Immature natural killer cell (primary cell): ENCODE measurements around the gene RORC. TPM values are rescaled to one million over a fixed set of nuclear protein-coding genes. Genes with fewer than 3 reads are reported as not detected.

ENCODE experiments used
- DNase-seq, 3 donors: peaks; one replicate each; pipeline ENCODE4 v3.0.0; 2022; ENCODE audit warnings: mixed read lengths in 1 of 3
- H3K27ac Mint-ChIP-seq, 6 donors: one replicate each; pipeline ENCODE4 v1.8.0; 2020; ENCODE audit warnings: mixed read lengths in 6 of 6, mild to moderate bottlenecking in 5 of 6, inconsistent platforms in 4 of 6, moderate library complexity in 3 of 6
- H3K27me3 Mint-ChIP-seq, 3 donors: one replicate each; pipeline ENCODE4 v1.8.0; 2020 to 2021; ENCODE audit warnings: low read depth in 3 of 3, mild to moderate bottlenecking in 3 of 3, mixed read lengths in 3 of 3, moderate library complexity in 3 of 3, inconsistent platforms in 1 of 3
- H3K36me3 Mint-ChIP-seq, 3 donors: one replicate each; pipeline ENCODE4 v1.8.0; 2020; ENCODE audit warnings: mixed read lengths in 3 of 3, inconsistent platforms in 2 of 3, mild to moderate bottlenecking in 2 of 3
- H3K4me1 Mint-ChIP-seq, 2 donors: one replicate each; pipeline ENCODE4 v1.8.0; 2020; ENCODE audit warnings: inconsistent platforms in 2 of 2, mild to moderate bottlenecking in 2 of 2, mixed read lengths in 2 of 2, moderate library complexity in 1 of 2
- H3K4me3 Mint-ChIP-seq, 5 donors: one replicate each; pipeline ENCODE4 v1.8.0; 2020; ENCODE audit warnings: mild to moderate bottlenecking in 5 of 5, mixed read lengths in 5 of 5, inconsistent platforms in 3 of 5, moderate library complexity in 3 of 5
- H3K9me3 Mint-ChIP-seq, 6 donors: one replicate each; pipeline ENCODE4 v1.8.0; 2020; ENCODE audit warnings: mild to moderate bottlenecking in 6 of 6, mixed read lengths in 6 of 6, inconsistent platforms in 4 of 6, moderate library complexity in 3 of 6
- polyA plus RNA-seq, 3 donors: library from polyadenylated mRNA; unstranded; fragments of 300-500 nt; fragmentation: Illumina TruSeq; gene quantifications; one replicate each; pipeline ENCODE4 v1.2.3, GENCODE V29; 2021

RORC gene
- polyA plus RNA-seq, 3 donors from 2014 or later, result 0.40 to 1.6 (median 1.4) TPM

- Mint-ChIP-seq H3K27ac (peak overlapping the region in 2 of 6 donors; percentile 60 to 80), H3K4me1 (peaks cover 34 to 39% of the 10 kb centered on the region in 2 donors), H3K27me3 (peaks cover 3 to 16% (median 6%) of the 10 kb centered on the region in 3 donors), H3K9me3 (no peaks in the 10 kb centered on the region), H3K4me3 (no peak overlapping the region), H3K36me3 (peaks cover 0 to 6% (median 4%) of the 10 kb centered on the region in 3 donors)
- no peak for DNase-seq
Measured at GRCh38 chr1:151841141-151841540, 9.5 kb upstream of the RORC start.

- Mint-ChIP-seq H3K4me1 (peaks cover 34 to 39% of the 10 kb centered on the region in 2 donors), H3K27ac (peak overlapping the region in 3 of 6 donors; percentile 9 to 80 (median 60))
Measured at GRCh38 chr1:151840421-151840820, 8.8 kb upstream of the RORC start.

GRCh38 chr1:151839457-151840403, 8.1 kb upstream of the RORC start, which contains the start of gene C2CD4D:
TSS of gene C2CD4D (minus strand) at chr1:151839820. CDS start at chr1:151838989, 831 bp downstream.
- Mint-ChIP-seq H3K4me1 (peaks cover 34 to 39% of the 10 kb centered on the region in 2 donors), H3K27me3 (peaks cover 3 to 16% (median 6%) of the 10 kb centered on the region in 3 donors), H3K9me3 (no peaks in the 10 kb centered on the region), H3K36me3 (peaks cover 0 to 1% (median 1%) of the 10 kb centered on the region in 3 donors), H3K4me3 (peak within 1 kb of the TSS; percentile 75 to 85 (median 79)), H3K27ac (peak within 1 kb of the TSS; percentile 16 to 84 (median 73))
- DNase-seq, result peak; percentile 51 to 61 (median 55)

More at GRCh38 chr1:151840421-151840820, 8.8 kb upstream of the RORC start:
- Mint-ChIP-seq H3K36me3 (peaks cover 0 to 6% (median 4%) of the 10 kb centered on the region in 3 donors), H3K4me3 (peak overlapping the region; percentile 38 to 85 (median 77)), H3K27me3 (peaks cover 3 to 16% (median 6%) of the 10 kb centered on the region in 3 donors), H3K9me3 (no peaks in the 10 kb centered on the region)
- DNase-seq, result no peak

- peaks cover 3 to 16% (median 6%) of the 10 kb centered on the region in 3 donors for H3K27me3 Mint-ChIP-seq
- no peaks in the 10 kb centered on the region for H3K9me3 Mint-ChIP-seq
- DNase-seq, result no peak
- peak overlapping the region in 3 of 6 donors; percentile 10 to 30 (median 21) for H3K27ac Mint-ChIP-seq
- peaks cover 34 to 39% of the 10 kb centered on the region in 2 donors for H3K4me1 Mint-ChIP-seq
- H3K36me3 Mint-ChIP-seq, result no peaks in the 10 kb centered on the region
- H3K4me3 Mint-ChIP-seq, result peak overlapping the region; percentile 75 to 85 (median 79)
Measured at GRCh38 chr1:151839082-151839412, 7.4 kb upstream of the RORC start.

- Mint-ChIP-seq H3K4me1 (peaks cover 37 to 39% of the 10 kb centered on the region in 2 donors), H3K4me3 (peak overlapping the region; percentile 75 to 85 (median 81)), H3K27ac (peak overlapping the region in 2 of 6 donors; percentile 10 to 30), H3K36me3 (no peaks in the 10 kb centered on the region), H3K27me3 (peaks cover 3 to 16% (median 6%) of the 10 kb centered on the region in 3 donors), H3K9me3 (no peaks in the 10 kb centered on the region)
- DNase-seq, result peak; percentile 41 to 57 (median 55)
Measured at GRCh38 chr1:151838222-151839081, 6.8 kb upstream of the RORC start.

- no peaks in the 10 kb centered on the region for H3K9me3 Mint-ChIP-seq
- H3K4me3 Mint-ChIP-seq, result peak overlapping the region; percentile 81 to 89 (median 84)
- peak overlapping the region; percentile 34 to 94 (median 86) for H3K27ac Mint-ChIP-seq
- H3K36me3 Mint-ChIP-seq, result no peaks in the 10 kb centered on the region
- H3K4me1 Mint-ChIP-seq, result peaks cover 37 to 39% of the 10 kb centered on the region in 2 donors
- DNase-seq, result peak in 2 of 3 donors; percentile 33 to 35
- H3K27me3 Mint-ChIP-seq, result peaks cover 3 to 15% (median 6%) of the 10 kb centered on the region in 3 donors
Measured at GRCh38 chr1:151837884-151838221, 6.3 kb upstream of the RORC start.

GRCh38 chr1:151837197-151837596, 5.6 kb upstream of the RORC start:
- Mint-ChIP-seq H3K36me3 (no peaks in the 10 kb centered on the region), H3K9me3 (no peaks in the 10 kb centered on the region), H3K27ac (peak overlapping the region; percentile 34 to 94 (median 86)), H3K27me3 (peaks cover 3 to 15% (median 6%) of the 10 kb centered on the region in 3 donors), H3K4me3 (peak overlapping the region; percentile 81 to 89 (median 84)), H3K4me1 (peaks cover 37 to 39% of the 10 kb centered on the region in 2 donors)
- DNase-seq, result peak in 1 of 3 donors; percentile 38

- H3K9me3 Mint-ChIP-seq, result no peaks in the 10 kb centered on the region
- peaks cover 3 to 13% (median 6%) of the 10 kb centered on the region in 3 donors for H3K27me3 Mint-ChIP-seq
- DNase-seq, result no peak
- peaks cover 41% of the 10 kb centered on the region in 2 donors for H3K4me1 Mint-ChIP-seq
- H3K27ac Mint-ChIP-seq, result no peak overlapping the region
- H3K36me3 Mint-ChIP-seq, result no peaks in the 10 kb centered on the region
- no peak overlapping the region for H3K4me3 Mint-ChIP-seq
Measured at GRCh38 chr1:151835596-151835995, 4.0 kb upstream of the RORC start.

GRCh38 chr1:151834239-151834638, 2.6 kb upstream of the RORC start:
- peaks cover 3 to 15% (median 3%) of the 10 kb centered on the region in 3 donors for H3K27me3 Mint-ChIP-seq
- no peak overlapping the region for H3K27ac Mint-ChIP-seq
- no peak for DNase-seq
- no peaks in the 10 kb centered on the region for H3K36me3 Mint-ChIP-seq
- H3K9me3 Mint-ChIP-seq, result no peaks in the 10 kb centered on the region
- H3K4me1 Mint-ChIP-seq, result peaks cover 41 to 44% of the 10 kb centered on the region in 2 donors
- no peak overlapping the region for H3K4me3 Mint-ChIP-seq

- Mint-ChIP-seq H3K27ac (peak overlapping the region in 1 of 6 donors; percentile 31), H3K4me1 (peaks cover 46 to 47% of the 10 kb centered on the region in 2 donors), H3K4me3 (no peak overlapping the region), H3K36me3 (no peaks in the 10 kb centered on the region), H3K27me3 (peaks cover 3 to 13% (median 3%) of the 10 kb centered on the region in 3 donors), H3K9me3 (peaks cover 0 to 2% (median 0%) of the 10 kb centered on the region in 6 donors)
- no peak for DNase-seq
Measured at GRCh38 chr1:151833172-151833900, 1.7 kb upstream of the RORC start.

- no peak overlapping the region for H3K27ac Mint-ChIP-seq
- H3K27me3 Mint-ChIP-seq, result peaks cover 3 to 14% (median 3%) of the 10 kb centered on the region in 3 donors
- peaks cover 48 to 50% of the 10 kb centered on the region in 2 donors for H3K4me1 Mint-ChIP-seq
- H3K9me3 Mint-ChIP-seq, result peaks cover 0 to 2% (median 0%) of the 10 kb centered on the region in 6 donors
- no peak overlapping the region for H3K4me3 Mint-ChIP-seq
- DNase-seq, result no peak
- no peaks in the 10 kb centered on the region for H3K36me3 Mint-ChIP-seq
Measured at GRCh38 chr1:151832318-151832980, 847 bp upstream of the RORC start.

GRCh38 chr1:151831256-151831591, 378 bp downstream of the RORC start:
- H3K36me3 Mint-ChIP-seq, result no peaks in the 10 kb centered on the region
- no peak for DNase-seq
- H3K27me3 Mint-ChIP-seq, result peaks cover 0 to 12% (median 5%) of the 10 kb centered on the region in 3 donors
- H3K4me3 Mint-ChIP-seq, result no peak overlapping the region
- peaks cover 40 to 42% of the 10 kb centered on the region in 2 donors for H3K4me1 Mint-ChIP-seq
- H3K9me3 Mint-ChIP-seq, result peaks cover 0 to 2% (median 0%) of the 10 kb centered on the region in 6 donors
- H3K27ac Mint-ChIP-seq, result no peak overlapping the region
